GM18858 (cell line): ENCODE measurements around the gene ATXN7.

Source experiments
- ATAC-seq: cut with Tn5 transposase; IDR thresholded peaks from one replicate; pipeline ENCODE4 v1.9.1; 2021; ENCODE audit not compliant: unreplicated experiment

ATXN7 gene

DNA sequence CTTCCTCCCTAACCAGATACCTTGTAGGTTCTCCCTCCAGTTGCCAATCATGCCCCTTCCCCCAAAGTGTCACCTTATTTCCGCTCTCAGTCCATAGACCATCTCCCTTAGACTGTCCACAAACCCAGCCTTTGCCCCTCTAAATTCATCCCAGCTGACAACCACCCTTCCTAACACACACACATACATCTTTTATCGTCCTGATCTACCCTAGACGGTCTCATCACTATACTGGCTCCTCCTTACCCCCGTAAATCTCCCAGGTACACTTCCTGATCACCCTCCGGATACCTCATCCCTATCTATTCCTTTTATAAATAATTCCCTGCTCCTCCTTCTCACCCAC is 890 bp upstream of the ATXN7 start:
- no peak for ATAC-seq

DNA sequence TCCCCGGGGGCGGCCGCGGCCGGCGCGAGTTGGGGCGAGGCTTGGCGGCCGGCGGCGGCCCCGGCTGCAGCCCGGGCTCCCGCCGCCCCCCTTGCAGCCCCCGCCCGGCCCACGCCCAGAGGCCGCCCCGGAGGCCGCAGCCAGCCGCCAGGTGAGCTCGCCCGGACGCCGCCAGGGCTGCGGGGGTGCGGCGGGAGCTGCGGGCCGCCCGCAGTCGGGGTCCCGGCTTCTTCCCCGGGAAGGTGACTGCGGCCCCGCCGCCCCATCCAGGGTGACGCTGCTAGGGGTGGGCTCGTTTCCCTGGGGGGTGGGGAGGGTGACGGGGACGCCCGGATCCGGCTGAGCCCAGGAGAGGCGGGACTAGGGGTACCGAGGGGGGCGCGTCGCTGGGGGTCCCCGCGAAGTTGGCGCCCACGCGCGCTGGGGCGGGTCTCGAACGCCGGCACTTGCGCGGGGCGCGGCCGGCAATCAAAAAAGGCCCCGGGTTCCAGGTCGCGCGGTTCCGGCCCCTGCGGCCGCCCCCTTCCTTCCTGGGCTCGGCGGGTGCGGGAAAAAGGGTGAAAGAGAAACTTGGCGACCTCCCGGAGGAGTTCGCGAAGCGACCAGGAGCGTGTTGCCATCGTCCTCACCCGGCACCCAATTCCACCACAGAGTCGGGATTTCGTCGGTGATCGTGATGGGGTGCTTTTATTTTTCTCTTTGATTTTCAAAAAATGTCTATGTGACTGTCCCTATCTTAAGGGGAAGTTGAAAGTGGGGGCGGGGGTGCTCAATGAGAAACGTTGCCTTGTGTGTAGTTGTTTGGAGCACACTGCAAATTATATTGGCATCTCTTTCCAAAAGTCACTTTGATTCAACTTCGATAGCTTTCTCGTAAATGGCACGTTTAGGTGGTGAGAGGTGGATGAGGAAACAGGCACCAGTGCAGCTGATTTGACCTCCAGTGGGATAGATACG is 619 bp downstream of the ATXN7 start:
- peak; percentile 37 for ATAC-seq

- ATAC-seq: no peak
Measured at GRCh38 chr3:63864965-63865327, 1.3 kb downstream of the ATXN7 start.

DNA sequence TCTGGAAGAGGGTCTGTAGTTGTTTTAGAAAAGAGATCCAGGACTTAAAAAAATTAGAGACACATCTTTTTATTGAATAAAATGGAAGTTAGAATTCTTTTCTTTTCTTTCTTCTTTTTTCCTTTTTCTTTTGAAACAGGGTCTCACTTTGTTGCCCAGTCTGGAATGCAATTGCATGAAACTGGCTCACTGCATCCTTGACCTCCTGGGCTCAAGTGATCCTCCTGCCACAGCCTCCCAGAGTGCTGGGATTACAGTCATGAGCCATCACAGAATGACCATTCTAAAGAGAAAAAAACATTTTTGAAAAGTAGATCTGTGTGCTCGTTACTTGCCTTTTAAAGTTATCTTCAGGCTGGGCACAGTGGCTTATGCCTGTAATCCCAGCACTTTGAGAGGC is 3.6 kb downstream of the ATXN7 start:
- ATAC-seq: no peak

DNA sequence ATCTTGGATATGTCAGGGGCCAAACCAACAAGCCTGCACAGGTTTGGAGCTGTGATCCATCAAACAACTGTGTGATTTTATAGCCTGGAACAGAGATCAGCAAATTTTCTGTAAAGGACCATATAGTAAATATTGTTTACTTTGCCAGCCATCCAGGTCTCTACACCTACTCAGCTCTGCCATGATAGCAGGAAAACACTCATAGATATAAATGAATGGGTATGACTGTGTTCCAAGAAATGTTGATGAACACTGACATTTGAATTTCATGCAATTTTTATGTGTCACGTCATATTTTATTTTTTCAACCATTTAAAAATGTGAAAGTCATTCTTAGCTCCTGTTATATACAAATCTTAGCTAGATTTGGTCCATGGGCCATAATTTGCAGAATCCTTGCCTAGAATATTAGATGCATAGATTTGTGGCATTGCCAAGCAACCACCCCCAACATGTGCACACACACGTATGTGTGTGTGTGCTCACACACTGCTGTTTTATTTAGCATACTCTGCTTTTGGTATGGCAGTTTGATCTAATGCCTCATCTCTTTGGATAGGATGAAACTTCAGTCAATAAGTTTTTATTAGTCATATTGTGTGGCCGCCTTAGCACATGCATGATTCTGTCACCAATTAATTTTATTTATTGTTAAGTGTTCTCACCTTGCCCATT is 6.4 kb downstream of the ATXN7 start:
- no peak for ATAC-seq

DNA sequence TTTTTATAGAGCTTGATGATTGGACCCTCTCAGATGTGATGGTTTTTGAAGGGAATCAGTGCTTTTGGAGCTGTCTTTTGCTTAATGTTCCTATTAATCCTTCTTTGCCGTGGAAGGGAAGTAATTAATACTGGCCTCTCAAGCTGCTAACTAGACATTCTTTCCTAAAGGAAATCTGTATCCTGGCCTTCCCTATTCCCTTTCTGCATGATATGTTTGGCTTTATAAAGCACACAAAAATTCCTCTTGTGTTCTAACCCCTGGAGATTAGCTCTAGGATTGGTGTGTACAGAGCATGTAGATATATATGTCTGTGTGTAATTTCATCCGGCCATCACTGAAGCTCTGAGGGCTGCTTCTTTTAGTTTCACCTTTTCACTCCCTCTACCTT is 6.9 kb downstream of the ATXN7 start:
- ATAC-seq: no peak

DNA sequence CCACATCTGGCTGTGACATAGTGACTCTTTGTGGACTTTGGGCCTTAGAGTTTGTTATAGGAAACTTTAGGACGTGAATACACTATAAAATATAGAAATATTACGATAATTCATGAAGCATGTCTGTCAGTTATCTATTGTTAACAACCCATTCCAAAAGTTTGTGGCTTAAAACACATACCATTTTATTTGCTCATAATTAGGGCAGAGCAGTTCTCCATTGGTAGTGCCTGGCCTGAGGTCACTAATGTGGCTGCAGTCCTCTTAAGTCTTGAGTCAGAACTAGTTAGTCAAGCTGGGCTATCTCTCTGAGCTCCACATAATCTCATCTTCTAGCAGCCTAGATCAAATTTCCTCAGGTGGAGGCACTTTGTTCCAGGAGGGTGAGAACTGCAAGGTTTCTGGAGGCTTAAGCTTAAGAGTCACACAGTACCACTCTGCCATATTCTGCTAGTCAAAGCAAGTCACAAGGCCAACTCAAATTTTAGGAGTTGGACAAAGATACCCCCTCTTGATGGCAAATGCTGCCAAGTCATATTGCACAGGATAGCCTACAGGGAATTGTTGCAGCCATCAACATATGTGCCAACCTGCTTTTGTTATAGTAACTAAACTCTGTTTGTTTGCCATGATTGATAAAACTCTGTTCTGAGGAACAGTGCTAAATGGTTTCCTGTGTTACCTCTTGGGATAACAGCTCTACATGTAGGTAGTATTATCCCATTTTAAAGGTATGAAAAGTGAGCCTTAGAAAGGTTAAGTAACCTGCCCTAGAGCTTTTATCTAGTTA is 8.7 kb downstream of the ATXN7 start:
- no peak for ATAC-seq

- ATAC-seq: no peak
Measured at GRCh38 chr3:63874769-63875168, 11.1 kb downstream of the ATXN7 start.

- ATAC-seq: no peak
Measured at GRCh38 chr3:63875510-63875909, 11.8 kb downstream of the ATXN7 start.

GRCh38 chr3:63876260-63876659 is 12.6 kb downstream of the ATXN7 start:
- no peak for ATAC-seq

DNA sequence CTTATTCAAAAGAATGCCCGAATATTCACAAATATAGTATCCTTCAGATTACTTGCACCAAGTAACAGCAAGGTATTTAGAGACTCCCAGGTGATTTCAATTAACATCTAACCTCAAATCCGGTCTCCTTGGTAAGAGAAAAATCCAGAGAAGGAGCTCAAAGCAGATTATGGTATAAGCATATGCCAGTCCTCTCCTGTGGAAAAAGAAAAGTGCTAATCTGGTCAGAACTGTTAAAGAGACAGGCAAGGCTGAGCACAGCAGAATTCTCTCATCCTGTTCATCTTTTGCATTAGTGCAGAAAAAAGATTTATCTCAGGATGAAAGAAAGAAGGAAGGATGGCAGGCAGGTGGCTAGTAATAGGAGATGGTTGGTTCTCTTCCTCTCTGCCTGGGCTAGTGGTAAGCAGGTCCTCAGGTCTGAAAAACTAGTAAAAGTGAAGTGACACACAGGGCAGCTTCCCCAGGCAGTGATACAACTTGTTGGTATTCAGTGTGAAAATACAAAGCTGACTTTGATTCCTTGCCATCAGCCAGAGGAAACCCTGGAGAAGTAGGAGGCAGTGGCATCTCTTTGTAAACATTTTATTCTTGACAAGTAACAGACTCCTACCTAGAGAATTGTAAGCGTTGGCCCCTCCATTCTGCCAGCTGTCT is 14.2 kb downstream of the ATXN7 start:
- no peak for ATAC-seq

GRCh38 chr3:63878394-63879060 is 14.9 kb downstream of the ATXN7 start:
- no peak for ATAC-seq

DNA sequence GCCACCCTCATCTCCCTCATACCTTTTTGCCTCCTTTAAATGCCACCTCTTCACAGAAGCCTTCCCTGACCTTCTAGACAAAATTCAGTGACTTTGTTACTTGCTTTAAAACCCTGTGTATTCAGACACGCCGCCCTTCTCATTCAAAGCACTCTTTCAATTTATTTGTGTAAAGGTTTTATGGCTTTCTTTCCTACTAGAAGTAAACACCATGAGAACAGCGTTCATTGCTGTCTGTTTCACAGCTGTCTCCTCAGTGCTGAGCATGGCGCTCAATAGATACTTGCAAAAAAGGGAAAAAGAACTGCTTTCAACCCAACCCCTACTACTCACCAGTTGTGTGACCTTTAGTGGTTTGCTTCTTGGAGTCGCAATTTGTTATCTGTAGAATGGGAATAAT is 17.0 kb downstream of the ATXN7 start:
- ATAC-seq: no peak

DNA sequence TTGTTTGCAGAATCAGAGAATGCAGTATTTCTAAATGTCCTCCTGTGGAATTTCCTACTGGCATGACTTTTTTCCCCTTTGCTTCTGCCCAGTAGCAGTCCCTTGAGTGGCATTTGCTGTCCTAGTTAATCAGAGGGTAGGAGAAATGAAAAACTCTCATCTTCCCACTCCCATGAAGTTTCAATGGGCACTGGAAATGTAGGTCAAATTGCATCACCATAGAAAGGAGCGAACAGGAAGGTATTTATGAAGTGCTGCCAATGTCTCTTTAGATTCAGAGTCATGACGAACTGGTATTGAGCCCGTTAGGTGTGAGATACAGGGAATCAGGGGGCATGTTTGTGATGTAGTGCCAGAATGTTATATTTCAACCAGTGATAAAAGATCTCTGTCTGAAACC is 23.2 kb downstream of the ATXN7 start:
- ATAC-seq: no peak

- no peak for ATAC-seq
Measured at GRCh38 chr3:63891518-63891917, 27.9 kb downstream of the ATXN7 start.

DNA sequence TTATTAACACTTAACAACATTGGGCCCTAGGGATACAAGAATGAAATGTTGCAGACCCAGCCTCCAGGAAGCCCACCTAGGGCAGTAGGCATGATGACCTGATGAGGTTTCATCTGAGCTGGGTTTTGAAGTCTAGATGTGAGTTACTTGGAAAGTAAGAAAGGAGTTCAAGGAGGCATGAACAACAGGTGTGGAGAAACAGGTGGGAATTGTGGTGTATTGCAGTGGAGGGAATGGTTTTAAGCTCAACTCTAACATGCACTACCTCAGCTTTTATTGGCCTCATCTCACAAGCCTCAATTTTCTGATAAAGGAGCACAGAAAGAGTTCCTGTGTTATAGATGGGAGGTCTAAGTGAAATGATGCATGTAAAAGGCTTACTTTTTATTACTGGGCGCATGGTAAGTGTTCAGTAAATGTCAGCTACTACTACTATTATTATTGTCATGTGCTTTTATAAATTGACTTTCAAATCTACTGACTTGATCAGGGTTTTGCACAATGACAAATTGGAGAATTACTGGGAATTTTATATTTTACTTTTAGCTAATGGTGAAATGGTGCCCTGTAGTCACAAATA is 29.2 kb downstream of the ATXN7 start:
- ATAC-seq: no peak

GRCh38 chr3:63895422-63896189 is 31.9 kb downstream of the ATXN7 start:
- no peak for ATAC-seq

DNA sequence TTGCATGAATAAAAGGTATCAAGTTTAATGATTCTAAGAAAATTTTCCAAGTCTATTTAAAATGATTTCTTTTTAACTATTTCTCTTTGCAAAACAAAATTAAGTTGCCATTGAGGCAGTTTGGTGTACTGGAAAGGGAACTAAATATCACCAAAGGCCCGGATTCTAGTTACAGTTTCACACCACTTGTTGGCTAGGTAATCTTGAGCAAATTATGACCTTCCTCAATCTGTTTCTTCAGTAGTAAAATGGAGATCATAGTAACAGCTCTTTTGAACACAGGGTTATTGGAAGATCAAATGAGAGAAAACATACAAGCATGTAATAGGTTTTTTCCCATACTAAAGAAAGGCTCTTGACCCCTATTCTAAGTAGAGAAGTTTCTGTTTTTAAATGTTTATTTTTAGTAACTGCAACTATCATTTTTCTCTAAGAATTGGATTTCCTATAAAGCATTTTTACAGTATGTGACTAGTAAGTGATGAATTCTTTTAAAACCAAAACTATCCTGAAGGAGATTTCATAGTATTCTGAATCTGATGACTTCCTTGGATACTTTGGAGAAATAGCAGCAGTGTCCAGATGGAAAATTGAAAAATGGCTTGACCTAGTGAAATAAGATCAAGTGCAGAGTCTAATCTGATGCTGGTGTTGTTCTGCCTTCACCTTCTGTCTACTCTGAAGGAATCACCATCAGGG is 32.8 kb downstream of the ATXN7 start:
- ATAC-seq: peak; percentile 75

DNA sequence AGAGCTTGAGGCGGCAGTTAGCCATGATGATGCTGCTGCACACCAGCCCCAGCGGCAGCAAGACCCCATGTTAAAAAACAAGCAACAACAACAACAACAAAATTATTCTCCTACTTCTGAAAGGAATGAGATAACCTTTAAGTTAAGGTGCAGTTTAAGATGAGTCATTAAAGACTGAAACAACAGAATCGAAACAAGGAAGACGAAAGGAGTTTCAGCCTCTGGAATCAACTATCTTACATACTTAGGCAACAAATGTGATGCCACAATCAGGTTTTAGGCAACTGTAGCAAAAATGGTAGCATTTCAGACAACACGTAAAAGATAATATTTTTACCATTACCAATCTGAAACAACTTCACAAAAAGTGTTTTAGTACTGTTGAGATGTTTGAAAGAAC is 36.3 kb downstream of the ATXN7 start:
- ATAC-seq: no peak
